Mucosa of descending colon (tissue), 3 donors: Measurements from ENCODE around the gene IFNLR1. TPM values are rescaled to one million over a fixed set of nuclear protein-coding genes. Genes with fewer than 3 reads are reported as not detected.

Experiments used
- ATAC-seq: fragments of 200-7000 bp; cut with Tn5 transposase; one replicate; pipeline ENCODE4 v1.9.1; 2020; ENCODE audit warnings: mild to moderate bottlenecking, moderate library complexity
- DNase-seq, 3 donors: peaks; one replicate each; pipeline ENCODE4 v3.0.0-alpha.2; 2020
- H3K36me3 ChIP-seq: fragments of 200-600 bp; one replicate; pipeline ENCODE4 v1.8.0; 2021; ENCODE audit warnings: low read depth, mild to moderate bottlenecking
- H3K4me1 ChIP-seq: fragments of 200-600 bp; one replicate; pipeline ENCODE4 v1.8.0; 2021; ENCODE audit warnings: low read depth, mild to moderate bottlenecking
- H3K4me3 ChIP-seq: fragments of 200-600 bp; one replicate; pipeline ENCODE4 v1.8.0; 2021; ENCODE audit warnings: mild to moderate bottlenecking
- H3K9me3 ChIP-seq: fragments of 200-600 bp; one replicate; pipeline ENCODE4 v1.8.0; 2021; ENCODE audit warnings: mild to moderate bottlenecking
- CTCF ChIP-seq: fragments of 200-600 bp; IDR thresholded peaks from one replicate; pipeline ENCODE4 v1.8.0; 2022; ENCODE audit warnings: antibody characterized with exemption, mild to moderate bottlenecking
- intact Hi-C, 2 donors: fragments of 100-400 bp; cut with DNase I in 1 of 2; cut with micrococcal nuclease in 1 of 2; formaldehyde crosslinking; loops; one replicate each; pipeline versions ENCODE4 v1.11.0 to v1.11.1; 2022; cut with DNase I, micrococcal nuclease
- total RNA-seq, 3 donors: library from RNA; stranded (reverse); fragmentation: NEBNext Ultra II Directional in 2 of 3; extraction: Animal tissue kit (Norgen Biotek cat#: 25700) in 2 of 3; gene quantifications; one replicate each; pipeline versions ENCODE4 v1.2.1 to v1.2.4, GENCODE V29; 2021 to 2023
- donor health status: DM: no; HTN: no; CAD: no; lungs with moderate emphysema.
- donor health status: DM: no; HTN: no; CAD: no.
- donor health status: DM: no; HTN: yes; CAD: no.

IFNLR1 gene
- total RNA-seq, 3 donors from 2014 or later = 5.3 to 24.0 (median 18.8) TPM

- H3K4me1 ChIP-seq = no peaks in the 10 kb centered on the region
- no peak for TF ChIP-seq CTCF
- intact Hi-C loops = no loop called here
- H3K4me3 ChIP-seq = no peak overlapping the region
- H3K36me3 ChIP-seq = no peaks in the 10 kb centered on the region
- H3K9me3 ChIP-seq = no peaks in the 10 kb centered on the region
- DNase-seq = no peak
- ATAC-seq = peak; percentile 95
These were observed 11.9 kb downstream of the IFNLR1 start for GRCh38 chr1:24175033-24175755.

- no peak for DNase-seq
- no peak for ATAC-seq
- Histone ChIP-seq H3K4me3 (no peak overlapping the region), H3K9me3 (no peaks in the 10 kb centered on the region), H3K36me3 (no peaks in the 10 kb centered on the region), H3K4me1 (no peaks in the 10 kb centered on the region)
- TF ChIP-seq CTCF = no peak
- intact Hi-C loops = no loop called here
These were observed 13.2 kb downstream of the IFNLR1 start for GRCh38 chr1:24173638-24174575.

GRCh38 chr1:24172598-24172997, 14.5 kb downstream of the IFNLR1 start:
- DNase-seq (no peak), ATAC-seq (no peak)
- H3K9me3 ChIP-seq = no peaks in the 10 kb centered on the region
- H3K4me3 ChIP-seq = no peak overlapping the region
- no peaks in the 10 kb centered on the region for H3K36me3 ChIP-seq
- TF ChIP-seq CTCF = no peak
- no peaks in the 10 kb centered on the region for H3K4me1 ChIP-seq
- intact Hi-C loops = no loop called here

GRCh38 chr1:24169286-24169685, 17.8 kb downstream of the IFNLR1 start:
- DNase-seq (no peak), ATAC-seq (no peak)
- Histone ChIP-seq H3K36me3 (no peaks in the 10 kb centered on the region), H3K9me3 (no peaks in the 10 kb centered on the region), H3K4me1 (no peaks in the 10 kb centered on the region), H3K4me3 (no peak overlapping the region)
- intact Hi-C loops = no loop called here
- no peak for TF ChIP-seq CTCF

- no peaks in the 10 kb centered on the region for H3K9me3 ChIP-seq
These were observed 18.8 kb downstream of the IFNLR1 start for GRCh38 chr1:24168245-24168644.

More at GRCh38 chr1:24168245-24168644, 18.8 kb downstream of the IFNLR1 start:
- no peak overlapping the region for H3K4me3 ChIP-seq
- H3K4me1 ChIP-seq = no peaks in the 10 kb centered on the region
- H3K36me3 ChIP-seq = no peaks in the 10 kb centered on the region
- TF ChIP-seq CTCF = no peak
- ATAC-seq (no peak), DNase-seq (no peak)
- intact Hi-C loops = no loop called here
